HCT116 (cell line): ENCODE results near the gene KCNIP4. TPM values are rescaled to one million over a fixed set of nuclear protein-coding genes. Genes with fewer than 3 reads are reported as not detected.

ENCODE experiments used
- ATAC-seq: fragments of 200-7000 bp; cut with Tn5 transposase; 2 replicates; pipeline ENCODE4 v1.9.1; 2020; ENCODE audit warnings: mild to moderate bottlenecking, moderate library complexity
- BruUV-seq: library from RNA; stranded (reverse); fragments of 400-500 nt; replicated peaks from 2 replicates; lab custom pipeline; 2021; lab: Mats Ljungman, UMichigan
- CTCF ChIA-PET: fragments of 300-600 bp; sonication (Branson Sonifier 250); formaldehyde crosslinking; loops from one replicate; lab custom pipeline; 2021; ENCODE audit warnings: antibody characterized with exemption; lab: Charles Lee
- POLR2A ChIA-PET: fragments of 300-600, 350-600 bp; sonication (Branson Sonifier 250); formaldehyde crosslinking; loops from one replicate; lab custom pipeline; 2021; ENCODE audit warnings: antibody characterized with exemption; lab: Charles Lee
- RAD21 ChIA-PET, 2 experiments: fragments of 300-600 bp; sonication (Branson Sonifier 250); formaldehyde crosslinking; loops; one replicate each; lab custom pipeline; 2023; ENCODE audit warnings: low total read pairs in 2 of 2; ENCODE audit not compliant: uncharacterized antibody in 2 of 2, unreplicated experiment in 2 of 2, low non-redundant PET in 1 of 2; lab: Charles Lee
- DNase-seq: peaks from one replicate; pipeline ENCODE4 v3.0.0-alpha.2; 2010; ENCODE audit warnings: low read depth, low spot score
- H2AFZ ChIP-seq: fragments of 200-600 bp; shearing (Covaris generic), sonication (generic); 2 replicates; pipeline ENCODE4 v1.6.1; 2017; ENCODE audit warnings: low read depth, mixed run types, mixed read lengths, antibody characterized with exemption, low read length; ENCODE audit not compliant: poor library complexity, severe bottlenecking
- H3K27ac ChIP-seq: 2 replicates; pipeline ENCODE4 v1.5.1; 2012; ENCODE audit warnings: low read depth, low read length
- H3K27me3 ChIP-seq: fragments of 200-600 bp; sonication (generic); 2 replicates; pipeline ENCODE4 v1.6.1; 2016; ENCODE audit warnings: mixed run types, low read length, mixed read lengths; ENCODE audit not compliant: insufficient read depth
- H3K36me3 ChIP-seq, 2 experiments: fragments of 200-500 bp in 1 of 2; fragments of 200-600 bp in 1 of 2; sonication (Bioruptor generic) in 1 of 2; sonication (generic) in 1 of 2; 2 replicates each; pipeline versions ENCODE4 v1.5.1 to v1.6.1; 2014 to 2016; ENCODE audit warnings: low read length in 2 of 2, inconsistent platforms in 1 of 2, mixed read lengths in 1 of 2, mixed run types in 1 of 2; ENCODE audit not compliant: insufficient read depth in 2 of 2, control insufficient read depth in 1 of 2
- H3K4me1 ChIP-seq, 2 experiments: fragments of 200-600 bp in 1 of 2; sonication (generic) in 1 of 2; 2 replicates each; pipeline versions ENCODE4 v1.5.1 to v1.6.1; 2012 to 2017; ENCODE audit warnings: low read length in 2 of 2, inconsistent platforms in 1 of 2, mild to moderate bottlenecking in 1 of 2, mixed read lengths in 1 of 2, mixed run types in 1 of 2, moderate library complexity in 1 of 2; ENCODE audit not compliant: insufficient read depth in 2 of 2, control insufficient read depth in 1 of 2
- H3K4me2 ChIP-seq: fragments of 200-600 bp; sonication (generic); 2 replicates; pipeline ENCODE4 v1.6.1; 2017; ENCODE audit warnings: mixed run types, low read length, mixed read lengths
- H3K4me3 ChIP-seq, 2 experiments: fragments of 200-600 bp in 1 of 2; sonication (generic) in 1 of 2; replicated peaks in 1 of 2; 2 replicates each; pipeline ENCODE4 v1.5.1; 2011 to 2016; ENCODE audit warnings: low read length in 2 of 2, control low read depth in 1 of 2, low read depth in 1 of 2, mild to moderate bottlenecking in 1 of 2, mixed read lengths in 1 of 2, mixed run types in 1 of 2
- H3K79me2 ChIP-seq: fragments of 200-600 bp; sonication (generic); 2 replicates; pipeline ENCODE4 v1.6.1; 2017; ENCODE audit warnings: mild to moderate bottlenecking, mixed run types, low read length, moderate library complexity, mixed read lengths; ENCODE audit not compliant: insufficient read depth
- H3K9ac ChIP-seq: fragments of 200-600 bp; sonication (generic); 2 replicates; pipeline ENCODE4 v1.6.1; 2016; ENCODE audit warnings: low read length, mixed read lengths
- H3K9me2 ChIP-seq: fragments of 200-600 bp; sonication (generic), shearing (Covaris generic); 2 replicates; pipeline ENCODE4 v1.6.1; 2017; ENCODE audit warnings: mixed run types, mild to moderate bottlenecking, moderate library complexity; ENCODE audit not compliant: insufficient read depth
- H3K9me3 ChIP-seq, 2 experiments: fragments of 200-500 bp in 1 of 2; fragments of 200-600 bp in 1 of 2; sonication (Bioruptor generic) in 1 of 2; sonication (generic) in 1 of 2; 2 replicates each; pipeline ENCODE4 v1.6.1; 2014 to 2017; ENCODE audit warnings: low read length in 2 of 2, mixed read lengths in 2 of 2, inconsistent platforms in 1 of 2, low read depth in 1 of 2, mild to moderate bottlenecking in 1 of 2, mixed run types in 1 of 2, moderate library complexity in 1 of 2; ENCODE audit not compliant: control insufficient read depth in 1 of 2, insufficient read depth in 1 of 2
- H4K20me1 ChIP-seq: fragments of 200-600 bp; sonication (generic), shearing (Covaris generic); 2 replicates; pipeline ENCODE4 v1.6.1; 2017; ENCODE audit warnings: mixed run types, mild to moderate bottlenecking, moderate library complexity; ENCODE audit not compliant: insufficient read depth
- CEBPB ChIP-seq: IDR thresholded peaks from 2 replicates; pipeline ENCODE4 v1.6.1; 2012; ENCODE audit warnings: low read depth
- EGR1 ChIP-seq: IDR thresholded peaks from 2 replicates; pipeline ENCODE4 v1.6.1; 2012; ENCODE audit warnings: low read depth
- ELF1 ChIP-seq: IDR thresholded peaks from 2 replicates; pipeline ENCODE4 v1.6.1; 2012; ENCODE audit warnings: low read depth, borderline replicate concordance
- EZH2 ChIP-seq: fragments of 200-600 bp; sonication (generic); IDR thresholded peaks from 2 replicates; pipeline ENCODE4 v1.6.1; 2017; ENCODE audit warnings: antibody characterized with exemption, mixed run types
- JUND ChIP-seq: IDR thresholded peaks from 2 replicates; pipeline ENCODE4 v1.6.1; 2012
- SIN3A ChIP-seq: IDR thresholded peaks from 2 replicates; pipeline ENCODE4 v1.6.1; 2012; ENCODE audit warnings: low read depth
- YY1 ChIP-seq: IDR thresholded peaks from 2 replicates; pipeline ENCODE4 v1.6.1; 2011; ENCODE audit warnings: low read length, low read depth, moderate library complexity, mild to moderate bottlenecking; ENCODE audit not compliant: insufficient replicate concordance; ENCODE audit errors: extremely low read depth
- intact Hi-C: fragments of 100-400 bp; cut with micrococcal nuclease; formaldehyde crosslinking; loops from 2 replicates; pipeline ENCODE4 v1.10.0; 2022
- total RNA-seq: library from RNA; stranded (reverse); gene quantifications from one replicate; pipeline ENCODE4 v1.2.1, GENCODE V29; 2021; ENCODE audit not compliant: unreplicated experiment
- TF ChIP-seq, protein P1 (sequence below): IDR thresholded peaks from 2 replicates; pipeline ENCODE4 v1.6.1; 2012
- TF ChIP-seq, protein P2 (sequence below), 3 experiments: fragments of 200-600 bp in 1 of 3; sonication (generic) in 1 of 3; IDR thresholded peaks in 2 of 3; conservative IDR thresholded peaks in 1 of 3; 2 replicates each; pipeline ENCODE4 v1.5.1; 2012 to 2017; ENCODE audit warnings: low read depth in 2 of 3, low read length in 2 of 3, antibody characterized with exemption in 1 of 3, borderline replicate concordance in 1 of 3, control low read depth in 1 of 3, mild to moderate bottlenecking in 1 of 3, mixed read lengths in 1 of 3, mixed run types in 1 of 3, moderate library complexity in 1 of 3; ENCODE audit not compliant: insufficient read depth in 1 of 3
- TF ChIP-seq, protein P3 (sequence below): IDR thresholded peaks from 2 replicates; pipeline ENCODE4 v1.6.1; 2011; ENCODE audit warnings: mild to moderate bottlenecking, low read length, moderate library complexity; ENCODE audit not compliant: insufficient replicate concordance; ENCODE audit errors: extremely low read depth
- TF ChIP-seq, protein P4 (sequence below): IDR thresholded peaks from 2 replicates; pipeline ENCODE4 v1.6.1; 2012; ENCODE audit warnings: low read depth

The KCNIP4 gene
- total RNA-seq, 1 experiment from 2014 or later = not detected

DNA sequence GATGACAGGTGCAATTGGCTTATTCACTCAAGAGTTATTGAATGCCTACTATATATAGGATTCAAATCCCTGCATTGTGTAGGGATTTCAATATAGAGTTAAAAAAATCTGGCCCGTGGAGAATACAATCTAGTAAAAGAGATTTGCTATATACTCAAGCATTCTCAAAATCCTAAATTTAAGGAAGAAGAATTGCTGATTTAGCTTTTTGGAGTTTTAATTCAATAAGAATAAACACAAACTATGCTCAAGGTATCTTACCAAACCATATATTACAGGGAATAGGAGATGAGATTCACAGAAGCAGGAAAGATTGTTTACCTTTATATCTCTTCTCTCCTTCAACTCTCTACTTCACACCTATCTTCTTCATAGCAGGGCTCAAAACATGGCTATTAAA is 771.5 kb downstream of the KCNIP4 start (continued):
- no peak for TF ChIP-seq ELF1
- TF ChIP-seq JUND = no peak
- TF ChIP-seq SIN3A = no peak
- no peak for TF ChIP-seq CEBPB
- TF ChIP-seq EZH2 = no peak
- TF ChIP-seq, protein P1, sequence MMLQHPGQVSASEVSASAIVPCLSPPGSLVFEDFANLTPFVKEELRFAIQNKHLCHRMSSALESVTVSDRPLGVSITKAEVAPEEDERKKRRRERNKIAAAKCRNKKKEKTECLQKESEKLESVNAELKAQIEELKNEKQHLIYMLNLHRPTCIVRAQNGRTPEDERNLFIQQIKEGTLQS = no peak
- TF ChIP-seq, protein P2, sequence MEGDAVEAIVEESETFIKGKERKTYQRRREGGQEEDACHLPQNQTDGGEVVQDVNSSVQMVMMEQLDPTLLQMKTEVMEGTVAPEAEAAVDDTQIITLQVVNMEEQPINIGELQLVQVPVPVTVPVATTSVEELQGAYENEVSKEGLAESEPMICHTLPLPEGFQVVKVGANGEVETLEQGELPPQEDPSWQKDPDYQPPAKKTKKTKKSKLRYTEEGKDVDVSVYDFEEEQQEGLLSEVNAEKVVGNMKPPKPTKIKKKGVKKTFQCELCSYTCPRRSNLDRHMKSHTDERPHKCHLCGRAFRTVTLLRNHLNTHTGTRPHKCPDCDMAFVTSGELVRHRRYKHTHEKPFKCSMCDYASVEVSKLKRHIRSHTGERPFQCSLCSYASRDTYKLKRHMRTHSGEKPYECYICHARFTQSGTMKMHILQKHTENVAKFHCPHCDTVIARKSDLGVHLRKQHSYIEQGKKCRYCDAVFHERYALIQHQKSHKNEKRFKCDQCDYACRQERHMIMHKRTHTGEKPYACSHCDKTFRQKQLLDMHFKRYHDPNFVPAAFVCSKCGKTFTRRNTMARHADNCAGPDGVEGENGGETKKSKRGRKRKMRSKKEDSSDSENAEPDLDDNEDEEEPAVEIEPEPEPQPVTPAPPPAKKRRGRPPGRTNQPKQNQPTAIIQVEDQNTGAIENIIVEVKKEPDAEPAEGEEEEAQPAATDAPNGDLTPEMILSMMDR (IDR thresholded peaks at IDR 0.05 in 2 of 3, conservative IDR thresholded peaks at IDR 0.05 in 1 of 3; ENCODE audit: borderline replicate concordance in 1 of 3, insufficient read depth in 1 of 3, low read depth in 2 of 3, low read length in 2 of 3) = no peak
- no peak for TF ChIP-seq YY1

DNA sequence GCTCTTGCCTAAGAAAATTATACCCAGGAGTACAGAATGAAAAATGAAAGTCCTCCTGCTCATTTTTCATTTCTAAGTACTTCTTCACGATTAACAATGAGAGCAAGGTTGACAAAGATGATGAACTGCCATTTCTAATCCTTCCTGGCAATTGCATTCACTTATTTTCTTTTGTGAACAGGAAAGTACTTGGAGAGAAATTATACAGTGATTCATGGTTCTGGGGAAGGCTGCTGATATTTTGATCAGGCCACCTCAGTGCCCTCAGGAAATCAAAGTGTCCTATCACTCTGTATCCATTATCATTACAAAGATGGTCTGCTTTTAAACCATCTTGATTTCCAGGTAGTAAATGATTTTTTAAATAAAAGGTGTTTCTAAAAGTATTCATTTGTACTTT is 780.9 kb downstream of the KCNIP4 start:
- H2AFZ ChIP-seq = no peak overlapping the region
- ATAC-seq (no peak), DNase-seq (no peak)
- H3K9me2 ChIP-seq = no peaks in the 10 kb centered on the region
- POLR2A ChIA-PET = no interaction called here
- H3K9ac ChIP-seq = no peak overlapping the region
- H3K9me3 ChIP-seq = peaks cover 3 to 5% of the 10 kb centered on the region in 2 experiments; a peak in 2 of 4 replicates
- H4K20me1 ChIP-seq = no peaks in the 10 kb centered on the region
- TF ChIP-seq, protein P3, sequence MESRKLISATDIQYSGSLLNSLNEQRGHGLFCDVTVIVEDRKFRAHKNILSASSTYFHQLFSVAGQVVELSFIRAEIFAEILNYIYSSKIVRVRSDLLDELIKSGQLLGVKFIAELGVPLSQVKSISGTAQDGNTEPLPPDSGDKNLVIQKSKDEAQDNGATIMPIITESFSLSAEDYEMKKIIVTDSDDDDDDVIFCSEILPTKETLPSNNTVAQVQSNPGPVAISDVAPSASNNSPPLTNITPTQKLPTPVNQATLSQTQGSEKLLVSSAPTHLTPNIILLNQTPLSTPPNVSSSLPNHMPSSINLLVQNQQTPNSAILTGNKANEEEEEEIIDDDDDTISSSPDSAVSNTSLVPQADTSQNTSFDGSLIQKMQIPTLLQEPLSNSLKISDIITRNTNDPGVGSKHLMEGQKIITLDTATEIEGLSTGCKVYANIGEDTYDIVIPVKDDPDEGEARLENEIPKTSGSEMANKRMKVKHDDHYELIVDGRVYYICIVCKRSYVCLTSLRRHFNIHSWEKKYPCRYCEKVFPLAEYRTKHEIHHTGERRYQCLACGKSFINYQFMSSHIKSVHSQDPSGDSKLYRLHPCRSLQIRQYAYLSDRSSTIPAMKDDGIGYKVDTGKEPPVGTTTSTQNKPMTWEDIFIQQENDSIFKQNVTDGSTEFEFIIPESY = no peak
- TF ChIP-seq, protein P4, sequence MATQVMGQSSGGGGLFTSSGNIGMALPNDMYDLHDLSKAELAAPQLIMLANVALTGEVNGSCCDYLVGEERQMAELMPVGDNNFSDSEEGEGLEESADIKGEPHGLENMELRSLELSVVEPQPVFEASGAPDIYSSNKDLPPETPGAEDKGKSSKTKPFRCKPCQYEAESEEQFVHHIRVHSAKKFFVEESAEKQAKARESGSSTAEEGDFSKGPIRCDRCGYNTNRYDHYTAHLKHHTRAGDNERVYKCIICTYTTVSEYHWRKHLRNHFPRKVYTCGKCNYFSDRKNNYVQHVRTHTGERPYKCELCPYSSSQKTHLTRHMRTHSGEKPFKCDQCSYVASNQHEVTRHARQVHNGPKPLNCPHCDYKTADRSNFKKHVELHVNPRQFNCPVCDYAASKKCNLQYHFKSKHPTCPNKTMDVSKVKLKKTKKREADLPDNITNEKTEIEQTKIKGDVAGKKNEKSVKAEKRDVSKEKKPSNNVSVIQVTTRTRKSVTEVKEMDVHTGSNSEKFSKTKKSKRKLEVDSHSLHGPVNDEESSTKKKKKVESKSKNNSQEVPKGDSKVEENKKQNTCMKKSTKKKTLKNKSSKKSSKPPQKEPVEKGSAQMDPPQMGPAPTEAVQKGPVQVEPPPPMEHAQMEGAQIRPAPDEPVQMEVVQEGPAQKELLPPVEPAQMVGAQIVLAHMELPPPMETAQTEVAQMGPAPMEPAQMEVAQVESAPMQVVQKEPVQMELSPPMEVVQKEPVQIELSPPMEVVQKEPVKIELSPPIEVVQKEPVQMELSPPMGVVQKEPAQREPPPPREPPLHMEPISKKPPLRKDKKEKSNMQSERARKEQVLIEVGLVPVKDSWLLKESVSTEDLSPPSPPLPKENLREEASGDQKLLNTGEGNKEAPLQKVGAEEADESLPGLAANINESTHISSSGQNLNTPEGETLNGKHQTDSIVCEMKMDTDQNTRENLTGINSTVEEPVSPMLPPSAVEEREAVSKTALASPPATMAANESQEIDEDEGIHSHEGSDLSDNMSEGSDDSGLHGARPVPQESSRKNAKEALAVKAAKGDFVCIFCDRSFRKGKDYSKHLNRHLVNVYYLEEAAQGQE = no peak
- TF ChIP-seq EGR1 (no peak), YY1 (no peak), ELF1 (no peak), SIN3A (no peak)
- no peak overlapping the region for H3K27ac ChIP-seq
- no peaks in the 10 kb centered on the region for H3K27me3 ChIP-seq
- RAD21 ChIA-PET = no interaction called here
- no peaks in the 10 kb centered on the region for H3K36me3 ChIP-seq
- H3K4me1 ChIP-seq = no peaks in the 10 kb centered on the region
- no peak overlapping the region for H3K4me3 ChIP-seq
- intact Hi-C loops = no loop called here
- no TSS peak for BruUV-seq
- CTCF ChIA-PET = no interaction called here
- H3K79me2 ChIP-seq = no peaks in the 10 kb centered on the region
- no peak overlapping the region for H3K4me2 ChIP-seq
